ENCODE measurements around the gene DHFR. TPM values are rescaled to one million over a fixed set of nuclear protein-coding genes. Genes with fewer than 3 reads are reported as not detected.

Gene DHFR
- total and polyA plus RNA-seq, 2 experiments from 2014 or later, result 11.6 to 23.8 TPM

- no peaks in the 10 kb centered on the region for H3K9me3 ChIP-seq (ENCODE audit: low read depth)
- H3K4me1 ChIP-seq (ENCODE audit: insufficient read depth), result no peaks in the 10 kb centered on the region
- WGBS, 2 experiments (ENCODE audit: low coverage in 1 of 2, low lambda C conversion rate in 2 of 2, missing lambda C conversion rate in 2 of 2), result 81 to 82% methylated on average over 17 of the region's 17 CpGs
- no peaks in the 10 kb centered on the region for H3K36me3 ChIP-seq (ENCODE audit: low read depth)
- H3K9ac ChIP-seq, result no peak overlapping the region
- H2AFZ ChIP-seq, result no peak overlapping the region
- in situ Hi-C loops (cut with MboI), result no loop called here
- H3K4me2 ChIP-seq (ENCODE audit: unreplicated experiment), result no peak overlapping the region
- H3K27me3 ChIP-seq (replicated peaks; ENCODE audit: insufficient read depth), result no peaks in the 10 kb centered on the region
- no peaks in the 10 kb centered on the region for H3K79me2 ChIP-seq (ENCODE audit: insufficient read depth)
- no peak overlapping the region for H3K27ac ChIP-seq
- no peaks in the 10 kb centered on the region for H4K20me1 ChIP-seq (ENCODE audit: insufficient read depth)
- TF ChIP-seq EZH2 (IDR thresholded peaks at IDR 0.05; ENCODE audit: insufficient read depth, poor library complexity, severe bottlenecking) (no peak), EZH2phosphoT487 (IDR thresholded peaks at IDR 0.05; ENCODE audit: insufficient read depth, low read depth) (no peak)
- DNase-seq, result no peak
- H3K9me2 ChIP-seq (ENCODE audit: insufficient read depth), result no peaks in the 10 kb centered on the region
- no peak overlapping the region for H3K4me3 ChIP-seq
- H3F3A ChIP-seq (ENCODE audit: insufficient read depth), result no peaks in the 10 kb centered on the region
Observed at GRCh38 chr5:80615266-80615914, 39.4 kb downstream of the DHFR start.

DNA sequence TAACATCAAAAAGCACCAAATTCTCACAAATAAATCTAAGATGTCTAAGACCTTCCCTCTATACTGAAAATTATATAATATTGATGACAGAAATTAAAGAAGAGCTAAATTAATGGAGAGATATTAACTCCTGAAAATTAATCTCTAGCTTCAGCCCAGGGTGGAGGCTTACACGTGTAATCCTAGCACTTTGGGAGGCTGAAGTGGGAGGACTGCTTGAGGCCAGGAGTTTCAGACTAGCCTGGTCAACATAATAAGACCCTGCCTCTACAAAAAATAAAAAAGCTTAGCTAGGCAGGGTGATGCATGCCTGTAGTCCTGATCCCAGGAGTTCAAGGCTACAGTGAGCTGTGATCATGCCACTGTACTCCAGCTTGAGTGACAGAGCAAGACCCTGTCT lies 45.1 kb downstream of the DHFR start:
- no peak for TF ChIP-seq EZH2phosphoT487 (IDR thresholded peaks at IDR 0.05; ENCODE audit: insufficient read depth, low read depth)
- TF ChIP-seq EZH2 (IDR thresholded peaks at IDR 0.05; ENCODE audit: insufficient read depth, poor library complexity, severe bottlenecking), result no peak
- DNase-seq, result no peak
- Histone ChIP-seq H3K9me3 (ENCODE audit: low read depth) (no peaks in the 10 kb centered on the region), H3K27ac (no peak overlapping the region), H3K4me3 (no peak overlapping the region), H3K27me3 (replicated peaks; ENCODE audit: insufficient read depth) (no peaks in the 10 kb centered on the region), H4K20me1 (ENCODE audit: insufficient read depth) (no peaks in the 10 kb centered on the region), H3K9me2 (ENCODE audit: insufficient read depth) (no peaks in the 10 kb centered on the region), H2AFZ (no peak overlapping the region), H3K4me2 (ENCODE audit: unreplicated experiment) (no peak overlapping the region), H3F3A (ENCODE audit: insufficient read depth) (no peaks in the 10 kb centered on the region), H3K9ac (no peak overlapping the region), H3K4me1 (ENCODE audit: insufficient read depth) (no peaks in the 10 kb centered on the region), H3K36me3 (ENCODE audit: low read depth) (no peaks in the 10 kb centered on the region), H3K79me2 (ENCODE audit: insufficient read depth) (no peaks in the 10 kb centered on the region)
- in situ Hi-C loops (cut with MboI), result no loop called here
- WGBS, 2 experiments (ENCODE audit: low coverage in 1 of 2, low lambda C conversion rate in 2 of 2, missing lambda C conversion rate in 2 of 2), result 76 to 81% methylated on average over 1 of the region's 1 CpG

DNA sequence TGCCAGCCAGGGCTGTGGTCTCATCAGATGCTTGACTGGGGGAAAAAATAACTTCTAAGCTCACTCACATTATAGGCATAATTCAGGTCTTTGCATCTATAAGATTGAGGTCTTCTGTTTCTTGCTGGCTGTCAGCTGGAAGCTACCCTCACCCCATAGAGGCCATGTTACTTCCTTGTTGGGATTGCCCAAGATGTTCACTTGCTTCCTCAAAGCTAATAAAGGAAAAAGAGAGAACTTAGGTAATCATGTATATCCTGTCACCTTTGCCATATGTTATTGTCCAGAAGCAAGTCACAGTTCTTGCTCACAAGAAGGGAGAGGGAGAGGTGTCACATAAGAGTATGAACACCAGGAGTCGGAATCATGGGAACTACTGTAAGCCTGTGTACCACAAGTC lies 46.1 kb downstream of the DHFR start:
- no peak for DNase-seq
- H4K20me1 ChIP-seq (ENCODE audit: insufficient read depth), result no peaks in the 10 kb centered on the region
- no peaks in the 10 kb centered on the region for H3K9me3 ChIP-seq (ENCODE audit: low read depth)
- in situ Hi-C loops (cut with MboI), result no loop called here
- no peaks in the 10 kb centered on the region for H3K79me2 ChIP-seq (ENCODE audit: insufficient read depth)
- H3K9me2 ChIP-seq (ENCODE audit: insufficient read depth), result no peaks in the 10 kb centered on the region
- H3K27me3 ChIP-seq (replicated peaks; ENCODE audit: insufficient read depth), result no peaks in the 10 kb centered on the region
- H3F3A ChIP-seq (ENCODE audit: insufficient read depth), result no peaks in the 10 kb centered on the region
- H3K36me3 ChIP-seq (ENCODE audit: low read depth), result no peaks in the 10 kb centered on the region
- TF ChIP-seq EZH2phosphoT487 (IDR thresholded peaks at IDR 0.05; ENCODE audit: insufficient read depth, low read depth) (no peak), EZH2 (IDR thresholded peaks at IDR 0.05; ENCODE audit: insufficient read depth, poor library complexity, severe bottlenecking) (no peak)
- H3K27ac ChIP-seq, result no peak overlapping the region
- H3K4me3 ChIP-seq, result no peak overlapping the region
- H2AFZ ChIP-seq, result no peak overlapping the region
- H3K4me1 ChIP-seq (ENCODE audit: insufficient read depth), result no peaks in the 10 kb centered on the region
- 90 to 93% methylated on average over 1 of the region's 1 CpG for WGBS, 2 experiments (ENCODE audit: low coverage in 1 of 2, low lambda C conversion rate in 2 of 2, missing lambda C conversion rate in 2 of 2)
- H3K4me2 ChIP-seq (ENCODE audit: unreplicated experiment), result no peak overlapping the region
- no peak overlapping the region for H3K9ac ChIP-seq

GRCh38 chr5:80607832-80608231 lies 47.0 kb downstream of the DHFR start:
- no peaks in the 10 kb centered on the region for H3K36me3 ChIP-seq (ENCODE audit: low read depth)
- H3K9ac ChIP-seq, result no peak overlapping the region
- no peak overlapping the region for H2AFZ ChIP-seq
- no peaks in the 10 kb centered on the region for H3F3A ChIP-seq (ENCODE audit: insufficient read depth)
- no peak overlapping the region for H3K4me2 ChIP-seq (ENCODE audit: unreplicated experiment)
- no peaks in the 10 kb centered on the region for H3K9me2 ChIP-seq (ENCODE audit: insufficient read depth)
- no peaks in the 10 kb centered on the region for H3K9me3 ChIP-seq (ENCODE audit: low read depth)
- no peaks in the 10 kb centered on the region for H4K20me1 ChIP-seq (ENCODE audit: insufficient read depth)
- no peaks in the 10 kb centered on the region for H3K27me3 ChIP-seq (replicated peaks; ENCODE audit: insufficient read depth)
- no peak for DNase-seq
- no peak overlapping the region for H3K27ac ChIP-seq
- no peaks in the 10 kb centered on the region for H3K79me2 ChIP-seq (ENCODE audit: insufficient read depth)
- no peaks in the 10 kb centered on the region for H3K4me1 ChIP-seq (ENCODE audit: insufficient read depth)
- in situ Hi-C loops (cut with MboI), result no loop called here
- no peak overlapping the region for H3K4me3 ChIP-seq
- TF ChIP-seq EZH2 (IDR thresholded peaks at IDR 0.05; ENCODE audit: insufficient read depth, poor library complexity, severe bottlenecking), result no peak

GRCh38 chr5:80607343-80607742 lies 47.4 kb downstream of the DHFR start:
- Histone ChIP-seq H3F3A (ENCODE audit: insufficient read depth) (no peaks in the 10 kb centered on the region), H3K79me2 (ENCODE audit: insufficient read depth) (no peaks in the 10 kb centered on the region), H3K27ac (no peak overlapping the region), H2AFZ (no peak overlapping the region), H3K27me3 (replicated peaks; ENCODE audit: insufficient read depth) (no peaks in the 10 kb centered on the region), H4K20me1 (ENCODE audit: insufficient read depth) (no peaks in the 10 kb centered on the region), H3K4me2 (ENCODE audit: unreplicated experiment) (no peak overlapping the region), H3K9me3 (ENCODE audit: low read depth) (no peaks in the 10 kb centered on the region), H3K9ac (no peak overlapping the region), H3K4me3 (no peak overlapping the region), H3K9me2 (ENCODE audit: insufficient read depth) (no peaks in the 10 kb centered on the region), H3K4me1 (ENCODE audit: insufficient read depth) (no peaks in the 10 kb centered on the region), H3K36me3 (ENCODE audit: low read depth) (no peaks in the 10 kb centered on the region)
- TF ChIP-seq EZH2phosphoT487 (IDR thresholded peaks at IDR 0.05; ENCODE audit: insufficient read depth, low read depth), result no peak
- TF ChIP-seq EZH2 (IDR thresholded peaks at IDR 0.05; ENCODE audit: insufficient read depth, poor library complexity, severe bottlenecking), result no peak
- DNase-seq, result no peak
- in situ Hi-C loops (cut with MboI), result no loop called here

Data from GM23248 (cell line).